Erythroblast (primary cell): Measurements from ENCODE around the gene RHAG.

Experiments
- GATA1 ChIP-seq: IDR thresholded peaks from 2 replicates; pipeline ENCODE4 v1.6.1; 2011; ENCODE audit warnings: low read depth, mild to moderate bottlenecking, control low read depth, low read length, moderate library complexity
- POLR2A ChIP-seq: IDR thresholded peaks from 2 replicates; pipeline ENCODE4 v1.6.1; 2011; ENCODE audit warnings: mild to moderate bottlenecking, low read length

DNA sequence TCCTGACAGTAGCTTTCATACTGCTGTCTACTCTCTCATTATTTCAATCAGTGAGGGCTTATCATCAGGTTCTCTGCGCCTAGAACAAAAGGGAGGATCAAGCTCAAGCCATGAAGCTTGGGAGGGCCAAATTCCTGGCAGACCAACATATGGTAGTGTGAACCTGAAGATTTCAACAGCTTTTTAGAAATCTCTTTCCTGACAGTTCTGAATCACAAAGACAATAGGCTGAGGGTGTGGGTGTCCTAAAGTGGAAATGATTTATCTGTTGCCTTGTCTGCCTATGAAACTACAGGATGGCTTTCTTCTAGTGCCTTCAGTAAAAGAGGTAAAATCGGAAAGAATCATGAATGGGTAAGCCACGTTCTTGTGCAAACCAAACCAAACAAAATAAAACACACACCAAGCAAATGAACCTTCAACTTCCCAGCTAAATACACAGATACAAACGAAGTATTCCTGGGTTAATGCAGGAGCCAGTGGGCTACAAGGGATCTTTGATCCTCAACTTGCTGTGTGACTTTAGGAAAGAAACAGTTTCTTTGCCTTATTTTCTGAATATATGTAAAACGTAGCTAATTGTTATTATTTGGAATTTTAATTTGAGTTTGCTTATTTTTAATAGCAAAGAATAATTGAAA is 2.7 kb upstream of the RHAG start:
- TF ChIP-seq POLR2A (no peak), GATA1 (no peak)
